Activated CD8-positive, alpha-beta T cell treated with anti-CD3 and anti-CD28 coated beads for 36 hours (primary cell): ENCODE data around the gene COPB2. TPM values are rescaled to one million over a fixed set of nuclear protein-coding genes. Genes with fewer than 3 reads are reported as not detected.
"Not testable (repeated sequence)": the region's sequence is repeated elsewhere in the genome, so short reads cannot be mapped to it uniquely, and the experiment has no call there.

ENCODE experiments used
- ATAC-seq: fragments of 200-7000 bp; cut with Tn5 transposase; one replicate; pipeline ENCODE4 v1.10.0; 2021; ENCODE audit warnings: mild to moderate bottlenecking, moderate library complexity
- CTCF ChIA-PET: fragments of 350-600 bp; sonication (Branson Sonifier 250); formaldehyde crosslinking; loops from one replicate; lab custom pipeline; 2021; ENCODE audit warnings: antibody characterized with exemption; lab: Charles Lee
- POLR2A ChIA-PET: fragments of 350-600 bp; sonication (Branson Sonifier 250); formaldehyde crosslinking; loops from one replicate; lab custom pipeline; 2021; ENCODE audit warnings: antibody characterized with exemption; lab: Charles Lee
- DNase-seq: peaks from one replicate; pipeline ENCODE4 v3.0.0-alpha.2; 2020
- H3K27ac Mint-ChIP-seq: one replicate; pipeline ENCODE4 v1.8.0; 2021; ENCODE audit warnings: mild to moderate bottlenecking, mixed read lengths
- H3K27me3 Mint-ChIP-seq: one replicate; pipeline ENCODE4 v1.8.0; 2021; ENCODE audit warnings: mixed read lengths
- H3K36me3 Mint-ChIP-seq: one replicate; pipeline ENCODE4 v1.8.0; 2021; ENCODE audit warnings: low read depth, mixed read lengths
- H3K4me1 Mint-ChIP-seq: one replicate; pipeline ENCODE4 v1.8.0; 2021; ENCODE audit warnings: low read depth, mixed read lengths
- H3K4me3 Mint-ChIP-seq: one replicate; pipeline ENCODE4 v1.8.0; 2021; ENCODE audit warnings: mild to moderate bottlenecking, moderate library complexity, mixed read lengths
- H3K9me3 Mint-ChIP-seq: one replicate; pipeline ENCODE4 v1.8.0; 2021; ENCODE audit warnings: mixed read lengths
- CTCF ChIP-seq: fragments of 200-600 bp; IDR thresholded peaks from one replicate; pipeline ENCODE4 v1.8.0; 2022; ENCODE audit warnings: antibody characterized with exemption, mild to moderate bottlenecking
- intact Hi-C: fragments of 100-400 bp; cut with micrococcal nuclease; formaldehyde crosslinking; loops from one replicate; pipeline ENCODE4 v1.10.0; 2022
- total RNA-seq, 2 experiments: library from RNA; stranded (reverse); gene quantifications; one replicate each; pipeline ENCODE4 v1.2.3, GENCODE V29; 2021

Gene COPB2
- total RNA-seq, 2 experiments from 2014 or later: 81.7 to 83.8 TPM

- no peak for TF ChIP-seq CTCF
- CTCF ChIA-PET: no interaction called here
- H3K4me1 Mint-ChIP-seq: no peaks in the 10 kb centered on the region
- intact Hi-C loops: loop anchor here (10.0 kb wide), 1 partner anchor 1444 kb away; no protein-coding TSS in a partner anchor
- H3K9me3 Mint-ChIP-seq: peaks cover 10% of the 10 kb centered on the region
- H3K36me3 Mint-ChIP-seq: no peaks in the 10 kb centered on the region
- no peak overlapping the region for H3K27ac Mint-ChIP-seq
- DNase-seq: no peak
- no peak overlapping the region for H3K4me3 Mint-ChIP-seq
- POLR2A ChIA-PET: interaction anchor here (0.6 kb wide), 1 partner anchor 1282 kb away, joined by 3 read pairs; no protein-coding TSS in a partner anchor
- no peak for ATAC-seq
- no peaks in the 10 kb centered on the region for H3K27me3 Mint-ChIP-seq
Observed at GRCh38 chr3:139421040-139421439, 31.6 kb upstream of the COPB2 start.

DNA sequence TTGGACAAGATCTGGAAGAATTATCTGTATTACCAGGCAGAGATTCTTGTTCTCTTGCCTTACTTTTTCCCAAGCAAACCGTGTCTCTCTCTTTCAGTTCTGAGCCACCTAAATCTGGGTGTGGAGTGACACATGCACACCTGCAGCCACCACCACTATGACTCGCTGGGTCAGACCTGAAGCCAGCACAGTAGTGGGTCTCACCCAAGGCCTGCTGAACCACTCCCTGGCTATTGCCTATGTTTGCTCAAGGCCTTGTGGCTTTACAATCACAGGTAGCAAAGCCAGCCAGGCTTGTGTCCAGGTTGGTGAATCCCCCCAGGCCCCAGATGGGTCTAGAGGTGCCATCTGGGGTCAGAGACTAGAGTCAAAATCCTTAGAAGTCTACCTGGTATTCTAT, 28.7 kb upstream of the COPB2 start:
- ATAC-seq: no peak
- intact Hi-C loops: no loop called here
- ChIA-PET CTCF (interaction anchor here (0.8 kb wide), 1 partner anchor 10 kb away, joined by 3 read pairs; no protein-coding TSS in a partner anchor), POLR2A (no interaction called here)
- Mint-ChIP-seq H3K27me3 (no peaks in the 10 kb centered on the region), H3K36me3 (peaks cover 8% of the 10 kb centered on the region), H3K27ac (no peak overlapping the region), H3K4me1 (no peaks in the 10 kb centered on the region), H3K9me3 (peaks cover 32% of the 10 kb centered on the region), H3K4me3 (no peak overlapping the region)
- DNase-seq: no peak
- TF ChIP-seq CTCF: no peak

- intact Hi-C loops: no loop called here
Observed at GRCh38 chr3:139416275-139416674, 26.8 kb upstream of the COPB2 start.

GRCh38 chr3:139414608-139415224, 25.3 kb upstream of the COPB2 start:
- ATAC-seq: no peak

More at GRCh38 chr3:139416275-139416674, 26.8 kb upstream of the COPB2 start:
- ChIA-PET CTCF (no interaction called here), POLR2A (no interaction called here)
- peaks cover 48% of the 10 kb centered on the region for H3K9me3 Mint-ChIP-seq
- no peak overlapping the region for H3K4me3 Mint-ChIP-seq
- ATAC-seq (no peak), DNase-seq (no peak)
- no peaks in the 10 kb centered on the region for H3K27me3 Mint-ChIP-seq
- TF ChIP-seq CTCF: no peak
- H3K27ac Mint-ChIP-seq: no peak overlapping the region
- H3K36me3 Mint-ChIP-seq: peaks cover 8% of the 10 kb centered on the region
- H3K4me1 Mint-ChIP-seq: no peaks in the 10 kb centered on the region

DNA sequence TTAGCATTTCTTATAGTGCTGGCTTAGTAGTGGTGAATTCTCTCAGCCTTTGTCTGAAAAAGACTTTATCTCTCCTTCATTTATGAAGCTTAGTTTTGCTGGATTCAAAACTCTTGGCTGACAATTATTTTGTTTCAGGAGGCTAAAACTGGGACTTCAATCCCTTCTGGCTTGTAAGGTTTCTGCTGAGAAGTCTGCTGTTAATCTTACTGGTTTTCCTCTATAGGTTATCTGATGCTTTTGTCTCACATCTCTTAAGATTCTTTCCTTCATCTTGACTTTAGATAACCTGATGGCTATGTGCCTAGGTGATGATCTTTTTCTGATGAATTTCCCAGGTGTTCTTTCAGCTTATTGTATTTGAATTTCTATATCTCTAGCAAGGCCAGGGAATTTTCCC, 23.4 kb upstream of the COPB2 start:
- CTCF ChIA-PET: interaction anchor here (1.2 kb wide), 1 partner anchor 15 kb away, joined by 4 read pairs; no protein-coding TSS in a partner anchor

More at GRCh38 chr3:139414608-139415224, 25.3 kb upstream of the COPB2 start:
- intact Hi-C loops: no loop called here
- no peak for DNase-seq
- H3K4me3 Mint-ChIP-seq: no peak overlapping the region
- ChIA-PET POLR2A (no interaction called here), CTCF (no interaction called here)
- H3K4me1 Mint-ChIP-seq: no peaks in the 10 kb centered on the region
- H3K27ac Mint-ChIP-seq: no peak overlapping the region
- TF ChIP-seq CTCF: no peak
- H3K36me3 Mint-ChIP-seq: peaks cover 8% of the 10 kb centered on the region
- H3K27me3 Mint-ChIP-seq: no peaks in the 10 kb centered on the region
- H3K9me3 Mint-ChIP-seq: peaks cover 57% of the 10 kb centered on the region

GRCh38 chr3:139401155-139401554, 11.7 kb upstream of the COPB2 start:
- Mint-ChIP-seq H3K9me3 (peaks cover 22% of the 10 kb centered on the region), H3K36me3 (peaks cover 26% of the 10 kb centered on the region)
- H3K4me3 Mint-ChIP-seq, DNase-seq, CTCF ChIA-PET, H3K27ac Mint-ChIP-seq, H3K27me3 Mint-ChIP-seq, H3K4me1 Mint-ChIP-seq, intact Hi-C loops, ATAC-seq: not testable (repeated sequence)
- POLR2A ChIA-PET: interaction anchor here (1.1 kb wide), 1 partner anchor 12 kb away, joined by 3 read pairs; the partner anchor contains the start of gene COPB2

More for the DNA sequence above, 23.4 kb upstream of the COPB2 start:
- H3K36me3 Mint-ChIP-seq, ATAC-seq, DNase-seq, POLR2A ChIA-PET, H3K27me3 Mint-ChIP-seq, H3K4me1 Mint-ChIP-seq, H3K4me3 Mint-ChIP-seq, H3K27ac Mint-ChIP-seq, intact Hi-C loops: not testable (repeated sequence)
- peaks cover 62% of the 10 kb centered on the region for H3K9me3 Mint-ChIP-seq
